HEK293 (cell line): ENCODE measurements around the gene C19orf47.

Source experiments
- CTCF ChIA-PET: fragments of 350-600 bp; formaldehyde crosslinking; extraction: SDS; loops from one replicate; lab custom pipeline; 2021; ENCODE audit warnings: antibody characterized with exemption; lab: Yijun Ruan, JAX
- POLR2A ChIA-PET: fragments of 300-600 bp; formaldehyde crosslinking; extraction: SDS; loops from one replicate; lab custom pipeline; 2020; ENCODE audit warnings: antibody characterized with exemption, inconsistent platforms; lab: Yijun Ruan, JAX
- H3K27ac ChIP-seq: fragments of 200-500 bp; sonication (Bioruptor generic); 2 replicates; pipeline ENCODE4 v1.5.1; 2014; ENCODE audit warnings: low read depth, low read length, control low read depth, inconsistent platforms; ENCODE audit errors: extremely low read depth
- H3K36me3 ChIP-seq, 2 experiments: fragments of 200-500 bp in 1 of 2; sonication (Bioruptor generic) in 1 of 2; 1 replicate in 1 of 2; 2 replicates in 1 of 2; pipeline ENCODE4 v1.5.1; 2014 to 2017; ENCODE audit warnings: inconsistent platforms in 2 of 2, low read length in 2 of 2; ENCODE audit not compliant: control insufficient read depth in 2 of 2, insufficient read depth in 1 of 2
- H3K4me1 ChIP-seq: fragments of 200-500 bp; sonication (Bioruptor generic); 2 replicates; pipeline ENCODE4 v1.5.1; 2014; ENCODE audit warnings: mild to moderate bottlenecking, low read length, inconsistent platforms; ENCODE audit not compliant: control insufficient read depth, insufficient read depth
- H3K4me3 ChIP-seq: 2 replicates; pipeline ENCODE4 v1.5.1; 2011; ENCODE audit warnings: low read depth, mild to moderate bottlenecking, control low read depth, low read length, moderate library complexity
- H3K9me3 ChIP-seq: fragments of 200-500 bp; sonication (Bioruptor generic); 2 replicates; pipeline ENCODE4 v1.5.1; 2014; ENCODE audit warnings: low read depth, low read length, inconsistent platforms; ENCODE audit not compliant: control insufficient read depth, insufficient read depth
- FEZF1 ChIP-seq: fragments of 450-650 bp; formaldehyde crosslinking; IDR thresholded peaks from 2 replicates; pipeline ENCODE4 v1.5.1; 2016; ENCODE audit warnings: missing biosample characterization, missing genetic modification characterization
- MEIS1 ChIP-seq: sonication (generic); formaldehyde crosslinking; IDR thresholded peaks from 2 replicates; pipeline ENCODE4 v1.8.1; 2022; ENCODE audit warnings: missing genetic modification reagents, mild to moderate bottlenecking, borderline replicate concordance
- OVOL3 ChIP-seq: fragments of 450-650 bp; formaldehyde crosslinking; IDR thresholded peaks from 2 replicates; pipeline ENCODE4 v1.5.1; 2016; ENCODE audit warnings: missing biosample characterization, missing genetic modification characterization
- ZBTB10 ChIP-seq: fragments of 450-650 bp; formaldehyde crosslinking; IDR thresholded peaks from 2 replicates; pipeline ENCODE4 v1.5.1; 2016; ENCODE audit warnings: missing biosample characterization, missing genetic modification characterization
- ZNF121 ChIP-seq: fragments of 450-650 bp; formaldehyde crosslinking; IDR thresholded peaks from 2 replicates; pipeline ENCODE4 v1.5.1; 2016; ENCODE audit warnings: missing biosample characterization, missing genetic modification characterization
- ZNF132 ChIP-seq: fragments of 450-650 bp; formaldehyde crosslinking; IDR thresholded peaks from 2 replicates; pipeline ENCODE4 v1.5.1; 2017; ENCODE audit warnings: missing biosample characterization, missing genetic modification characterization, borderline replicate concordance
- ZNF146 ChIP-seq: fragments of 450-650 bp; formaldehyde crosslinking; IDR thresholded peaks from 2 replicates; pipeline ENCODE4 v1.5.1; 2016; ENCODE audit warnings: missing biosample characterization, missing genetic modification characterization
- ZNF16 ChIP-seq: fragments of 450-650 bp; formaldehyde crosslinking; IDR thresholded peaks from 2 replicates; pipeline ENCODE4 v1.5.1; 2016; ENCODE audit warnings: low read depth, missing biosample characterization, missing genetic modification characterization
- ZNF341 ChIP-seq: fragments of 450-650 bp; formaldehyde crosslinking; IDR thresholded peaks from 2 replicates; pipeline ENCODE4; 2016; ENCODE audit warnings: low read depth, missing biosample characterization, missing genetic modification characterization
- ZNF423 ChIP-seq: fragments of 450-650 bp; formaldehyde crosslinking; IDR thresholded peaks from 2 replicates; pipeline ENCODE4 v1.5.1; 2016; ENCODE audit warnings: missing biosample characterization, missing genetic modification characterization
- ZNF660 ChIP-seq: fragments of 450-650 bp; IDR thresholded peaks from 2 replicates; pipeline ENCODE4 v1.5.1; 2018; ENCODE audit warnings: missing biosample characterization, mild to moderate bottlenecking, missing genetic modification characterization
- ZNF701 ChIP-seq: fragments of 450-650 bp; formaldehyde crosslinking; IDR thresholded peaks from 2 replicates; pipeline ENCODE4 v1.5.1; 2016; ENCODE audit warnings: missing biosample characterization, missing genetic modification characterization
- ZSCAN30 ChIP-seq: fragments of 450-650 bp; IDR thresholded peaks from 2 replicates; pipeline ENCODE4 v1.5.1; 2018; ENCODE audit warnings: missing biosample characterization, mild to moderate bottlenecking, missing genetic modification characterization, moderate library complexity
- TF ChIP-seq, protein P1 (sequence below): fragments of 450-650 bp; formaldehyde crosslinking; conservative IDR thresholded peaks from 2 replicates; pipeline ENCODE4 v1.5.1; 2016; ENCODE audit warnings: low read depth, missing biosample characterization, missing genetic modification characterization

C19orf47 gene

DNA sequence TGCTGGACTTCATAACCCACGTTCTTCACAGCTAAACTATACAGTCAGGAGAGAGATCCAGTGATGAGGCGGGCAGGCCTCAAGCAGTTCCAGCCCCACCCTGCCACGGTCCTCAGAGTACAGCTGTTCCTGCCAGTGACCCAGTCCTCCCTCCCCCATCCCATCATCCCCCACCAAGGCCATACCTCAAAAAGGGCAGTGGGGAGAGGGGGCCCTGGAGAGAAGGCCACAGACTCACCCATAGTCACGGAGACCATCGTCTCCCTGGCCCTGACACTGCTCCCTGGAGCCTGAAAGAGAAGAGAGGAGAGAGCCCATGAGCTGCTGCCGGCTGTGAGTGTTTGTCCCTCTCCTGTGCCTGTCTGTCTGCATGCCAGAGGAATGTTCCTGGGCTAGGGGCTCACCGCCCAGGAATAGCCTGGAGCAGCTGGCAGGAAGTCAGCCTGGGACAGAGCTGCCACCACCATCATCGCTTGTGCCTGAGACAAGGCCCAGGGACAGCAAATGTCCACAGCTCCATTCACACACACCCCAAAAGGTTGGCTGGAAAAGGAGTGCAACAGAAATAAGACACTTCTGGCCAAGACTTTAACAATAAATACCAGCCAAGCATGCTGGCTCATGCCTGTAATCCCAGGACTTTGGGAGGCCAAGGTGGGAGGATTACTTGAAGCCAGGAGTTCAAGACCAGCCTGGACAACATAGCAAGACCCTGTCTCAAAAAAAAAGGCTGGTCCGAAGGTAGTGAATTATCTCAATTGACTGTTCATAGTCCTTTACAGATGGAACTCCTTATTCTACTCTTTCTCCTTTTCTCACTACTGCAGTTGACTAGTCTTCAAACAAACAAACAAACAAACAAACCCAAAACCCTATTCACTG, 6.4 kb downstream of the C19orf47 start:
- H3K36me3 ChIP-seq: peaks cover 57 to 78% of the 10 kb centered on the region in 2 experiments
- no peaks in the 10 kb centered on the region for H3K4me1 ChIP-seq
- H3K27ac ChIP-seq: peak overlapping the region; percentile 46; the same call in 1 of the 2 replicates
- ChIA-PET POLR2A (interaction anchor here (1.0 to 1.2 kb wide), 3 partner anchors 22 to 79 kb away, joined by 3 to 10 read pairs (median 4); no protein-coding TSS in a partner anchor), CTCF (interaction anchor here (0.6 to 1.2 kb wide), 5 partner anchors 37 to 1300 kb away, joined by 4 to 7 read pairs (median 4); no protein-coding TSS in a partner anchor)
- no peak overlapping the region for H3K4me3 ChIP-seq
- H3K9me3 ChIP-seq: no peaks in the 10 kb centered on the region
- TF ChIP-seq ZNF121 (peak; percentile 99), ZNF660 (tag by site-specific recombination) (no peak), MEIS1 (CRISPR knock-in tag) (no peak), ZSCAN30 (tag by site-specific recombination) (no peak), ZNF341 (tag by site-specific recombination) (peak; percentile 59), ZNF16 (tag by site-specific recombination) (no peak), ZNF701 (tag by site-specific recombination) (no peak), ZBTB10 (tag by site-specific recombination) (no peak), FEZF1 (tag by site-specific recombination) (peak; percentile 45; the same call in 1 of the 2 replicates), ZNF423 (tag by site-specific recombination) (no peak)
- TF ChIP-seq, protein P1, sequence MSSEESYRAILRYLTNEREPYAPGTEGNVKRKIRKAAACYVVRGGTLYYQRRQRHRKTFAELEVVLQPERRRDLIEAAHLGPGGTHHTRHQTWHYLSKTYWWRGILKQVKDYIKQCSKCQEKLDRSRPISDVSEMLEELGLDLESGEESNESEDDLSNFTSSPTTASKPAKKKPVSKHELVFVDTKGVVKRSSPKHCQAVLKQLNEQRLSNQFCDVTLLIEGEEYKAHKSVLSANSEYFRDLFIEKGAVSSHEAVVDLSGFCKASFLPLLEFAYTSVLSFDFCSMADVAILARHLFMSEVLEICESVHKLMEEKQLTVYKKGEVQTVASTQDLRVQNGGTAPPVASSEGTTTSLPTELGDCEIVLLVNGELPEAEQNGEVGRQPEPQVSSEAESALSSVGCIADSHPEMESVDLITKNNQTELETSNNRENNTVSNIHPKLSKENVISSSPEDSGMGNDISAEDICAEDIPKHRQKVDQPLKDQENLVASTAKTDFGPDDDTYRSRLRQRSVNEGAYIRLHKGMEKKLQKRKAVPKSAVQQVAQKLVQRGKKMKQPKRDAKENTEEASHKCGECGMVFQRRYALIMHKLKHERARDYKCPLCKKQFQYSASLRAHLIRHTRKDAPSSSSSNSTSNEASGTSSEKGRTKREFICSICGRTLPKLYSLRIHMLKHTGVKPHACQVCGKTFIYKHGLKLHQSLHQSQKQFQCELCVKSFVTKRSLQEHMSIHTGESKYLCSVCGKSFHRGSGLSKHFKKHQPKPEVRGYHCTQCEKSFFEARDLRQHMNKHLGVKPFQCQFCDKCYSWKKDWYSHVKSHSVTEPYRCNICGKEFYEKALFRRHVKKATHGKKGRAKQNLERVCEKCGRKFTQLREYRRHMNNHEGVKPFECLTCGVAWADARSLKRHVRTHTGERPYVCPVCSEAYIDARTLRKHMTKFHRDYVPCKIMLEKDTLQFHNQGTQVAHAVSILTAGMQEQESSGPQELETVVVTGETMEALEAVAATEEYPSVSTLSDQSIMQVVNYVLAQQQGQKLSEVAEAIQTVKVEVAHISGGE: 0 out of 2 replicates have a peak, but pooled peaks have one; percentile 3

GRCh38 chr19:40339018-40339728, 9.0 kb downstream of the C19orf47 start:
- CTCF ChIA-PET: interaction anchor here (0.6 to 1.4 kb wide), 2 partner anchors 34 to 1412 kb away, joined by 3 to 5 read pairs; no protein-coding TSS in a partner anchor

More at GRCh38 chr19:40339018-40339728, 9.0 kb downstream of the C19orf47 start:
- no peak overlapping the region for H3K4me3 ChIP-seq
- TF ChIP-seq OVOL3 (no peak), ZNF132 (tag by site-specific recombination) (no peak), ZNF146 (tag by site-specific recombination) (peak; percentile 98)
- TF ChIP-seq, all 188 proteins: peak for 1
- H3K9me3 ChIP-seq: no peaks in the 10 kb centered on the region
- no peak overlapping the region for H3K27ac ChIP-seq
- H3K4me1 ChIP-seq: no peaks in the 10 kb centered on the region
- peaks cover 68 to 84% of the 10 kb centered on the region in 2 experiments for H3K36me3 ChIP-seq
- POLR2A ChIA-PET: interaction anchor here (1.1 to 1.5 kb wide), 2 partner anchors 9 to 16 kb away, joined by 3 to 9 read pairs; partner anchors contain the start of genes C19orf47 and PLD3
